RWPE2 (cell line): ENCODE results near the gene LHFPL3.
"Not testable (repeated sequence)": the region's sequence is repeated elsewhere in the genome, so short reads cannot be mapped to it uniquely, and the experiment has no call there.

ENCODE experiments used
- ATAC-seq: fragments of 200-7000 bp; cut with Tn5 transposase; 3 replicates; pipeline ENCODE4 v1.9.1; 2021; ENCODE audit warnings: low read depth
- DNase-seq: peaks from one replicate; pipeline ENCODE4 v3.0.0-alpha.2; 2020; ENCODE audit warnings: low spot score
- H3K27ac ChIP-seq: fragments of 450-650 bp; 2 replicates; pipeline ENCODE4 v1.5.1; 2017; ENCODE audit warnings: mild to moderate bottlenecking; ENCODE audit not compliant: poor library complexity, severe bottlenecking
- H3K27me3 ChIP-seq: fragments of 250-450 bp; sonication (Bioruptor Pico); 2 replicates; pipeline ENCODE4 v1.5.1; 2021; ENCODE audit warnings: mild to moderate bottlenecking, moderate library complexity; ENCODE audit not compliant: insufficient read depth, poor library complexity, severe bottlenecking
- H3K36me3 ChIP-seq: fragments of 250-450 bp; sonication (Bioruptor Pico); 2 replicates; pipeline ENCODE4 v1.5.1; 2020; ENCODE audit warnings: low read depth, mild to moderate bottlenecking, moderate library complexity
- H3K4me1 ChIP-seq: fragments of 250-450 bp; sonication (Bioruptor Pico); 2 replicates; pipeline ENCODE4 v1.5.1; 2021; ENCODE audit warnings: mild to moderate bottlenecking, moderate library complexity; ENCODE audit not compliant: insufficient read depth, poor library complexity, severe bottlenecking
- H3K4me3 ChIP-seq: fragments of 250-450 bp; sonication (Bioruptor Pico); 2 replicates; pipeline ENCODE4 v1.5.1; 2021; ENCODE audit warnings: mild to moderate bottlenecking, moderate library complexity; ENCODE audit not compliant: severe bottlenecking
- H3K9me3 ChIP-seq: fragments of 250-450 bp; sonication (Bioruptor Pico); 2 replicates; pipeline ENCODE4 v1.5.1; 2021; ENCODE audit warnings: mild to moderate bottlenecking, moderate library complexity; ENCODE audit not compliant: severe bottlenecking
- CTCF ChIP-seq: fragments of 450-650 bp; IDR thresholded peaks from one replicate; pipeline ENCODE4 v1.5.1; 2017; ENCODE audit warnings: mild to moderate bottlenecking, moderate library complexity; ENCODE audit not compliant: poor library complexity, severe bottlenecking

The LHFPL3 gene

GRCh38 chr7:104679085-104679484 is 350.7 kb downstream of the LHFPL3 start:
- no peak for TF ChIP-seq CTCF
- H3K27me3 ChIP-seq, result peaks cover 8% of the 10 kb centered on the region
- no peak for DNase-seq
- no peaks in the 10 kb centered on the region for H3K36me3 ChIP-seq
- no peak for ATAC-seq
- no peak overlapping the region for H3K4me3 ChIP-seq
- H3K4me1 ChIP-seq, result no peaks in the 10 kb centered on the region
- H3K9me3 ChIP-seq, result no peaks in the 10 kb centered on the region
- no peak overlapping the region for H3K27ac ChIP-seq

GRCh38 chr7:104686286-104686685 is 357.9 kb downstream of the LHFPL3 start:
- ATAC-seq (no peak), DNase-seq (no peak)
- Histone ChIP-seq H3K27me3 (peaks cover 8% of the 10 kb centered on the region), H3K9me3 (no peaks in the 10 kb centered on the region), H3K36me3 (no peaks in the 10 kb centered on the region), H3K27ac (no peak overlapping the region), H3K4me3 (no peak overlapping the region), H3K4me1 (no peaks in the 10 kb centered on the region)
- TF ChIP-seq CTCF, result no peak

- Histone ChIP-seq H3K36me3 (no peaks in the 10 kb centered on the region), H3K4me1 (no peaks in the 10 kb centered on the region), H3K9me3 (no peaks in the 10 kb centered on the region), H3K27ac (no peak overlapping the region), H3K4me3 (no peak overlapping the region), H3K27me3 (no peaks in the 10 kb centered on the region)
- ATAC-seq, result no peak
- TF ChIP-seq CTCF, result no peak
- DNase-seq, result no peak
These were observed 366.3 kb downstream of the LHFPL3 start for GRCh38 chr7:104694710-104695109.

GRCh38 chr7:104695563-104695962 is 367.2 kb downstream of the LHFPL3 start:
- DNase-seq (no peak), ATAC-seq (no peak)
- H3K36me3 ChIP-seq, result no peaks in the 10 kb centered on the region
- TF ChIP-seq CTCF, result no peak
- H3K9me3 ChIP-seq, result no peaks in the 10 kb centered on the region
- no peak overlapping the region for H3K4me3 ChIP-seq
- no peaks in the 10 kb centered on the region for H3K4me1 ChIP-seq
- no peaks in the 10 kb centered on the region for H3K27me3 ChIP-seq
- no peak overlapping the region for H3K27ac ChIP-seq

- Histone ChIP-seq H3K27me3 (peaks cover 8% of the 10 kb centered on the region), H3K4me3 (no peak overlapping the region), H3K9me3 (no peaks in the 10 kb centered on the region), H3K4me1 (no peaks in the 10 kb centered on the region), H3K36me3 (no peaks in the 10 kb centered on the region), H3K27ac (no peak overlapping the region)
- TF ChIP-seq CTCF, result no peak
- DNase-seq (no peak), ATAC-seq (no peak)
These were observed 371.9 kb downstream of the LHFPL3 start for GRCh38 chr7:104700336-104700735.

- not testable (repeated sequence) for H3K36me3 ChIP-seq, H3K9me3 ChIP-seq, DNase-seq, H3K4me1 ChIP-seq, H3K27me3 ChIP-seq, H3K4me3 ChIP-seq, ATAC-seq, H3K27ac ChIP-seq
These were observed 392.6 kb downstream of the LHFPL3 start for GRCh38 chr7:104721027-104721426.
